PC-3 (cell line): Measurements from ENCODE around the gene R3HDM4. TPM values are rescaled to one million over a fixed set of nuclear protein-coding genes. Genes with fewer than 3 reads are reported as not detected.

ENCODE experiments used
- ATAC-seq: fragments of 200-7000 bp; cut with Tn5 transposase; 2 replicates; pipeline ENCODE4 v1.9.1; 2020; ENCODE audit warnings: mild to moderate bottlenecking, moderate library complexity
- BruUV-seq: library from RNA; stranded (reverse); fragments of 400-500 nt; replicated peaks from 2 replicates; lab custom pipeline; 2021; lab: Mats Ljungman, UMichigan
- CTCF ChIA-PET: fragments of 300-600 bp; sonication (Branson Sonifier 250); formaldehyde crosslinking; loops from one replicate; lab custom pipeline; 2022; ENCODE audit warnings: antibody characterized with exemption; lab: Charles Lee
- POLR2A ChIA-PET: fragments of 300-600 bp; sonication (Branson Sonifier 250); formaldehyde crosslinking; loops from one replicate; lab custom pipeline; 2022; ENCODE audit warnings: antibody characterized with exemption; ENCODE audit not compliant: unreplicated experiment; lab: Charles Lee
- DNase-seq: peaks from one replicate; pipeline ENCODE4 v3.0.0-alpha.2; 2015
- H2AFZ ChIP-seq: fragments of 300-600 bp; sonication (generic); 2 replicates; pipeline ENCODE4 v1.6.0; 2016; ENCODE audit warnings: antibody characterized with exemption, low read length
- H3F3A ChIP-seq: fragments of 300-600 bp; sonication (generic); one replicate; pipeline ENCODE4 v1.6.0; 2017; ENCODE audit warnings: antibody characterized with exemption, low read length, control low read depth, mild to moderate bottlenecking; ENCODE audit not compliant: unreplicated experiment
- H3K27ac ChIP-seq: fragments of 300-600 bp; sonication (generic); 2 replicates; pipeline ENCODE4 v1.5.1; 2016; ENCODE audit warnings: mild to moderate bottlenecking, low read length
- H3K27me3 ChIP-seq: fragments of 300-600 bp; sonication (generic); 2 replicates; pipeline ENCODE4 v1.6.1; 2016; ENCODE audit warnings: low read length, mixed read lengths
- H3K36me3 ChIP-seq: fragments of 300-600 bp; sonication (generic); 2 replicates; pipeline ENCODE4 v1.6.1; 2016; ENCODE audit warnings: low read depth, mixed run types, low read length, mixed read lengths
- H3K4me1 ChIP-seq: fragments of 300-600 bp; sonication (generic); 2 replicates; pipeline ENCODE4 v1.5.1; 2016; ENCODE audit warnings: low read length; ENCODE audit not compliant: insufficient read depth
- H3K4me2 ChIP-seq: fragments of 300-600 bp; sonication (generic); 2 replicates; pipeline ENCODE4 v1.6.0; 2016; ENCODE audit warnings: low read length
- H3K4me3 ChIP-seq: fragments of 300-600 bp; sonication (generic); 2 replicates; pipeline ENCODE4 v1.5.1; 2016; ENCODE audit warnings: mild to moderate bottlenecking, low read length, mixed read lengths
- H3K79me2 ChIP-seq: fragments of 300-600 bp; sonication (generic); 2 replicates; pipeline ENCODE4 v1.6.1; 2017; ENCODE audit warnings: low read length, mixed read lengths
- H3K9ac ChIP-seq: fragments of 300-600 bp; sonication (generic); 2 replicates; pipeline ENCODE4 v1.6.0; 2016; ENCODE audit warnings: mild to moderate bottlenecking, low read length
- H3K9me2 ChIP-seq: fragments of 300-600 bp; sonication (generic); replicated peaks from 2 replicates; pipeline ENCODE4 v1.6.1; 2016; ENCODE audit warnings: mixed run types, low read length, mixed read lengths
- H3K9me3 ChIP-seq: fragments of 300-600 bp; sonication (generic); 2 replicates; pipeline ENCODE4 v1.6.1; 2016; ENCODE audit warnings: low read length, mixed read lengths
- H4K20me1 ChIP-seq: fragments of 300-600 bp; sonication (generic); 2 replicates; pipeline ENCODE4 v1.6.1; 2016; ENCODE audit warnings: low read length, mixed read lengths
- EZH2 ChIP-seq: fragments of 300-600 bp; sonication (generic); IDR thresholded peaks from one replicate; pipeline ENCODE4 v1.6.1; 2017; ENCODE audit warnings: antibody characterized with exemption, mild to moderate bottlenecking, low read length; ENCODE audit not compliant: unreplicated experiment
- EZH2phosphoT487 ChIP-seq: fragments of 300-600 bp; sonication (generic); IDR thresholded peaks from 2 replicates; pipeline ENCODE4 v1.6.1; 2018; ENCODE audit warnings: mild to moderate bottlenecking, antibody characterized with exemption, low read length, borderline replicate concordance
- intact Hi-C: fragments of 100-400 bp; cut with micrococcal nuclease; formaldehyde crosslinking; loops from 2 replicates; pipeline ENCODE4 v1.9.0; 2023
- total RNA-seq: library from RNA; depleted of rRNA; stranded (reverse); fragments of >200 nt; gene quantifications from 2 replicates; pipeline ENCODE4 v1.2.3, GENCODE V29; 2014
- TF ChIP-seq, protein P1 (sequence below): fragments of 300-600 bp; sonication (generic); conservative IDR thresholded peaks from 2 replicates; pipeline ENCODE4 v1.5.1; 2017; ENCODE audit warnings: antibody characterized with exemption, low read depth, mild to moderate bottlenecking, low read length

R3HDM4 gene
- total RNA-seq, 1 experiment from 2014 or later = 44.9 TPM

DNA sequence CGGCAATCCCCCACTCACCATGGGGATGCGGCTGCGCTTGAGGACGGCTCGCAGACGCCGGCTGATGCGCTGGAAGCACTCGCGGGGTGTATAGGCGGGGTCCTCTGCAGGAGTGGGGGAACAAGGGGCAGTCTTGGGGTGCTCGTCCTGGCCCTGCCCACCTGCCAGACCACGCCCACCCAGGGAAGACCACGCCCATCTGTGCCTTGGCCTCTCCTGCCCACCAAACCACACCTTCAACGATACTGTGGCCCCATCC lies 13.0 kb downstream of the R3HDM4 start:
- no peak overlapping the region for H3K4me2 ChIP-seq

DNA sequence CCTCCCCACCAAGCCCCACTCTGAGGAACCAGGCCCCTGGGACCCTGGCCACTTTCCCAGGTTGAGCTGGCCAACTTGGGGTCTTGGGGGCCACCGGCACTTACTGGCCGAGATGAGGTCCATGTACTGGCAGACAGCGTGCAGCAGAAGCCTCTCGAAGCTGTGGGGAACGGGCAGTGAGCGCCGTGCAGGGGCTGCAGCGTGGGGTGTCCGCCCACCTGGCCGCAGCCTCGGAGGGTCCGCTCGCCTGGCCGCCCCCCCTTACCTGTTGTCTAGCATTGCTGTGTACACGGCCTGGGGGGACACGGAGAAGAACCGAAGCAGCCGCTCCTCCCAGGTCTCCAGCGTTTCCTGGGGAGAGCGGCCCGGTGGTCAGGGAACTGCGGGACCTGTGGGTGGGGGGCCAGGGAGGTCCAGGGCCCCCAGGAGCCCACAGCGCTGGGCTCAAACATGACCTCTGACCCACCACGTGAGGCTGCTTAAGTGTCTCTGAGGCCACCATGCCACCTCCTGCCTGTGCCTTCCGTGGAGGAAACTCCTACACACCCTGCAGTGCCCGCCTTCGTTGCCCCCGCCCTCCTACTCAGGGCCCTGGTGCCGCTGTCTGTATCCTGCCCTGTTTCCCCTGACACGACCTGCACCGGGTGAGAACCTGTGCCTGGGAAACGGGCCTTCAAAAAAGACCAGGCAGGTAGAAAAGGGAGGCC lies 13.5 kb downstream of the R3HDM4 start:
- POLR2A ChIA-PET = no interaction called here
- no peak for DNase-seq
- no peaks in the 10 kb centered on the region for H3K36me3 ChIP-seq
- no peaks in the 10 kb centered on the region for H3F3A ChIP-seq
- H2AFZ ChIP-seq = no peak overlapping the region
- intact Hi-C loops = no loop called here
- H3K4me2 ChIP-seq = no peak overlapping the region
- CTCF ChIA-PET = no interaction called here
- H3K9me2 ChIP-seq = no peaks in the 10 kb centered on the region
- H3K9me3 ChIP-seq = no peaks in the 10 kb centered on the region
- TF ChIP-seq EZH2 (no peak), EZH2phosphoT487 (no peak)
- TF ChIP-seq, protein P1, sequence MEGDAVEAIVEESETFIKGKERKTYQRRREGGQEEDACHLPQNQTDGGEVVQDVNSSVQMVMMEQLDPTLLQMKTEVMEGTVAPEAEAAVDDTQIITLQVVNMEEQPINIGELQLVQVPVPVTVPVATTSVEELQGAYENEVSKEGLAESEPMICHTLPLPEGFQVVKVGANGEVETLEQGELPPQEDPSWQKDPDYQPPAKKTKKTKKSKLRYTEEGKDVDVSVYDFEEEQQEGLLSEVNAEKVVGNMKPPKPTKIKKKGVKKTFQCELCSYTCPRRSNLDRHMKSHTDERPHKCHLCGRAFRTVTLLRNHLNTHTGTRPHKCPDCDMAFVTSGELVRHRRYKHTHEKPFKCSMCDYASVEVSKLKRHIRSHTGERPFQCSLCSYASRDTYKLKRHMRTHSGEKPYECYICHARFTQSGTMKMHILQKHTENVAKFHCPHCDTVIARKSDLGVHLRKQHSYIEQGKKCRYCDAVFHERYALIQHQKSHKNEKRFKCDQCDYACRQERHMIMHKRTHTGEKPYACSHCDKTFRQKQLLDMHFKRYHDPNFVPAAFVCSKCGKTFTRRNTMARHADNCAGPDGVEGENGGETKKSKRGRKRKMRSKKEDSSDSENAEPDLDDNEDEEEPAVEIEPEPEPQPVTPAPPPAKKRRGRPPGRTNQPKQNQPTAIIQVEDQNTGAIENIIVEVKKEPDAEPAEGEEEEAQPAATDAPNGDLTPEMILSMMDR = no peak
- no peak for ATAC-seq
- H3K4me3 ChIP-seq = no peak overlapping the region
- H3K4me1 ChIP-seq = no peaks in the 10 kb centered on the region
- H3K27me3 ChIP-seq = no peaks in the 10 kb centered on the region
- H3K27ac ChIP-seq = no peak overlapping the region
- no peak overlapping the region for H3K9ac ChIP-seq
- peaks cover 9% of the 10 kb centered on the region; the same call in 1 of the 2 replicates for H3K79me2 ChIP-seq
- H4K20me1 ChIP-seq = no peaks in the 10 kb centered on the region
- BruUV-seq = no TSS peak

More for the DNA sequence above, 13.0 kb downstream of the R3HDM4 start:
- Histone ChIP-seq H4K20me1 (no peaks in the 10 kb centered on the region), H3K9me2 (no peaks in the 10 kb centered on the region), H3K4me3 (no peak overlapping the region), H3K9me3 (no peaks in the 10 kb centered on the region), H3K79me2 (peaks cover 14% of the 10 kb centered on the region), H3K27ac (no peak overlapping the region), H3F3A (no peaks in the 10 kb centered on the region), H3K27me3 (no peaks in the 10 kb centered on the region), H2AFZ (no peak overlapping the region), H3K9ac (no peak overlapping the region), H3K36me3 (no peaks in the 10 kb centered on the region), H3K4me1 (no peaks in the 10 kb centered on the region)
- ChIA-PET CTCF (no interaction called here), POLR2A (no interaction called here)
- intact Hi-C loops = no loop called here
- ATAC-seq (no peak), DNase-seq (no peak)
- no peak for TF ChIP-seq EZH2phosphoT487
- no TSS peak for BruUV-seq

DNA sequence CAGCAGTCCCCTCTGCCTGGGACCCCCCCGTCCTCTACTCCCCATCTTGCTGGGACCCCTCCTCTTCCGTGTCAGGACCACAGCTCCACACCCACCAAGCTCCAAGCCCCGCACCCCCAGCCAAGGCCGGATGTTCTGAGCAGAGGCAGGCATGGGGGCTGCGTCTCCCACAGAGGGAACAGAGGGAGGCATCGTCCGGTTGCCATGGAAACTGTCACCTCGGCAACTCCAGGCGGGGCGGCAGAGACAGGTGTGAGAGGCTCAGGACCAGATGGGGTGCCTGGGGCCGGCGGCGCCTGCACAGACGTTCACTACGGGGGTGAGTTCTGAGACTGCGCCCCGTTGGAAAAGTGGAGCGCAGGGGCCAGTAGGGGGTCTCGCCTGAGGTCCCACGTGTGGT lies 14.4 kb downstream of the R3HDM4 start:
- no peak for ATAC-seq
- no TSS peak for BruUV-seq
- CTCF ChIA-PET = no interaction called here

More for the DNA sequence above, 14.4 kb downstream of the R3HDM4 start:
- H3K9me2 ChIP-seq = no peaks in the 10 kb centered on the region
- H3K36me3 ChIP-seq = no peaks in the 10 kb centered on the region
- POLR2A ChIA-PET = no interaction called here
- H2AFZ ChIP-seq = no peak overlapping the region
- H3K4me3 ChIP-seq = no peak overlapping the region
- 0 out of 2 replicates have a peak, but pooled peaks cover 3% of the 10 kb centered on the region for H3K79me2 ChIP-seq
- peaks cover 2% of the 10 kb centered on the region for H3F3A ChIP-seq
- H4K20me1 ChIP-seq = no peaks in the 10 kb centered on the region
- H3K9me3 ChIP-seq = no peaks in the 10 kb centered on the region
- no peaks in the 10 kb centered on the region for H3K27me3 ChIP-seq
- no peak for TF ChIP-seq EZH2phosphoT487
- TF ChIP-seq EZH2 = no peak
- TF ChIP-seq, protein P1 = no peak
- H3K27ac ChIP-seq = no peak overlapping the region
- no peak overlapping the region for H3K9ac ChIP-seq
- no peak for DNase-seq
- intact Hi-C loops = no loop called here
- no peaks in the 10 kb centered on the region for H3K4me1 ChIP-seq
- H3K4me2 ChIP-seq = no peak overlapping the region
